Measurements from ENCODE around the gene DDX46. TPM values are rescaled to one million over a fixed set of nuclear protein-coding genes. Genes with fewer than 3 reads are reported as not detected.
"Not testable (repeated sequence)": the region's sequence is repeated elsewhere in the genome, so short reads cannot be mapped to it uniquely, and the experiment has no call there.

Gene DDX46, protein sequence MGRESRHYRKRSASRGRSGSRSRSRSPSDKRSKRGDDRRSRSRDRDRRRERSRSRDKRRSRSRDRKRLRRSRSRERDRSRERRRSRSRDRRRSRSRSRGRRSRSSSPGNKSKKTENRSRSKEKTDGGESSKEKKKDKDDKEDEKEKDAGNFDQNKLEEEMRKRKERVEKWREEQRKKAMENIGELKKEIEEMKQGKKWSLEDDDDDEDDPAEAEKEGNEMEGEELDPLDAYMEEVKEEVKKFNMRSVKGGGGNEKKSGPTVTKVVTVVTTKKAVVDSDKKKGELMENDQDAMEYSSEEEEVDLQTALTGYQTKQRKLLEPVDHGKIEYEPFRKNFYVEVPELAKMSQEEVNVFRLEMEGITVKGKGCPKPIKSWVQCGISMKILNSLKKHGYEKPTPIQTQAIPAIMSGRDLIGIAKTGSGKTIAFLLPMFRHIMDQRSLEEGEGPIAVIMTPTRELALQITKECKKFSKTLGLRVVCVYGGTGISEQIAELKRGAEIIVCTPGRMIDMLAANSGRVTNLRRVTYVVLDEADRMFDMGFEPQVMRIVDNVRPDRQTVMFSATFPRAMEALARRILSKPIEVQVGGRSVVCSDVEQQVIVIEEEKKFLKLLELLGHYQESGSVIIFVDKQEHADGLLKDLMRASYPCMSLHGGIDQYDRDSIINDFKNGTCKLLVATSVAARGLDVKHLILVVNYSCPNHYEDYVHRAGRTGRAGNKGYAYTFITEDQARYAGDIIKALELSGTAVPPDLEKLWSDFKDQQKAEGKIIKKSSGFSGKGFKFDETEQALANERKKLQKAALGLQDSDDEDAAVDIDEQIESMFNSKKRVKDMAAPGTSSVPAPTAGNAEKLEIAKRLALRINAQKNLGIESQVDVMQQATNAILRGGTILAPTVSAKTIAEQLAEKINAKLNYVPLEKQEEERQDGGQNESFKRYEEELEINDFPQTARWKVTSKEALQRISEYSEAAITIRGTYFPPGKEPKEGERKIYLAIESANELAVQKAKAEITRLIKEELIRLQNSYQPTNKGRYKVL
- polyA plus RNA-seq, result 10 to 100 TPM; 16.2 TPM

- peak within 1 kb of the TSS; percentile 62 to 78 for H3K27ac ChIP-seq (ENCODE audit: low read depth in 2 of 2, low read length in 1 of 2)
- H3K4me1 ChIP-seq (ENCODE audit: control insufficient read depth in 2 of 2, insufficient read depth in 2 of 2, low read length in 1 of 2), result no peaks in the 10 kb centered on the region
- H3K9me3 ChIP-seq (ENCODE audit: control insufficient read depth in 2 of 2, insufficient read depth in 1 of 2, low read depth in 1 of 2, low read length in 1 of 2), result no peaks in the 10 kb centered on the region
- H3K27me3 ChIP-seq (ENCODE audit: control insufficient read depth in 1 of 2, insufficient read depth in 2 of 2, low read length in 2 of 2), result no peaks in the 10 kb centered on the region
- H3K4me3 ChIP-seq (ENCODE audit: low read depth in 1 of 2, low read length in 2 of 2), result peak within 1 kb of the TSS; percentile 67 to 91
- H3K36me3 ChIP-seq (ENCODE audit: control insufficient read depth in 2 of 2, insufficient read depth in 2 of 2, low read length in 1 of 2), result no peaks in the 10 kb centered on the region
- WGBS, 2 donors, result 0% methylated on average over 66 to 73 of the region's 73 CpGs
Observed at GRCh38 chr5:134758504-134759341, at the start of gene DDX46. Gene DDX46, plus strand, starts transcription at chr5:134758779. Its CDS starts 160 bp downstream, at chr5:134758939.

DNA sequence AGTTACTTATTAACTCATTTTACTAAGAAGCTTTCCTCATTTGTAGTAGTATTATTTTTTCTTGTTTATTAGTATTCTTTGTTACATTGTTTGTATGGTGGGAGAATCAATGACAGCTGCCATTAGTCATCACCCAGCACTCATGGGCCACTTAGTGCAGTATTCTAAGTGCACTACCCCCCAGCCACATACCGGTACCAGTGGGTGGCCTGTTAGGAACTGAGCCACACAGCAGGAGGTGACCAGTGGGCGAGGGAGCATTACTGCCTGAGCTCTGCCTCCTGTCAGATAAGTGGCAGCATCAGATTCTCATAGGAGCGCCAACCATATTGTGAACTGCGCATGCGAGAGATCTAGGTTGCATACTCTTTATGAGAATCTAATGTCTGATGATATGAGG, 44.5 kb upstream of the DDX46 start:
- Histone ChIP-seq H3K4me3 (ENCODE audit: low read depth in 1 of 2, low read length in 2 of 2) (no peak overlapping the region), H3K27ac (ENCODE audit: low read depth in 2 of 2, low read length in 1 of 2) (no peak overlapping the region), H3K36me3 (ENCODE audit: control insufficient read depth in 2 of 2, insufficient read depth in 2 of 2, low read length in 1 of 2) (peaks cover 6 to 12% of the 10 kb centered on the region in 2 donors), H3K4me1 (ENCODE audit: control insufficient read depth in 2 of 2, insufficient read depth in 2 of 2, low read length in 1 of 2) (no peaks in the 10 kb centered on the region), H3K9me3 (ENCODE audit: control insufficient read depth in 2 of 2, insufficient read depth in 1 of 2, low read depth in 1 of 2, low read length in 1 of 2) (no peaks in the 10 kb centered on the region), H3K27me3 (ENCODE audit: control insufficient read depth in 1 of 2, insufficient read depth in 2 of 2, low read length in 2 of 2) (no peaks in the 10 kb centered on the region)
- WGBS, 2 donors, result 92 to 96% methylated on average over 5 of the region's 5 CpGs

DNA sequence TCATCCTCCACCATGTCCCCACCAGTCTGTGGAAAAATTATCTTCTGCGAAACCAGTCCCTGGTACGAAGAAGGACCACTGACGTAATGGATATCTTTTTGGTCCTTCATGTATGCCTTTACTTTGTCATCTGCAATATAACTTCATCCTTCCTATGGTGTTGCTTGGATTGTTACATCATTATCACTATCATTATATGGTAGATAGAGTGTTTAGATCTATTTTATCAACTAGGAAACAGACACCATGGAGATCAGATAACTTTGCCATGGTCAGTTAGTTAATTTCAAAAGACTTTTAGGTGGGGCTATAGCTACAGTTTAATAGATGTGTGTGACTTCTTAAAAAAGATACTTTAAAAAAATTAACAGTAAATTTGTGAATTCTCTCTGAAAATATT, 44.0 kb upstream of the DDX46 start:
- Histone ChIP-seq H3K27ac (ENCODE audit: low read depth in 2 of 2, low read length in 1 of 2) (no peak overlapping the region), H3K36me3 (ENCODE audit: control insufficient read depth in 2 of 2, insufficient read depth in 2 of 2, low read length in 1 of 2) (peaks cover 8 to 12% of the 10 kb centered on the region in 2 donors), H3K9me3 (ENCODE audit: control insufficient read depth in 2 of 2, insufficient read depth in 1 of 2, low read depth in 1 of 2, low read length in 1 of 2) (no peaks in the 10 kb centered on the region), H3K4me1 (ENCODE audit: control insufficient read depth in 2 of 2, insufficient read depth in 2 of 2, low read length in 1 of 2) (no peaks in the 10 kb centered on the region), H3K27me3 (ENCODE audit: control insufficient read depth in 1 of 2, insufficient read depth in 2 of 2, low read length in 2 of 2) (no peaks in the 10 kb centered on the region), H3K4me3 (ENCODE audit: low read depth in 1 of 2, low read length in 2 of 2) (no peak overlapping the region)
- WGBS, 2 donors, result 94 to 98% methylated on average over 3 of the region's 3 CpGs

DNA sequence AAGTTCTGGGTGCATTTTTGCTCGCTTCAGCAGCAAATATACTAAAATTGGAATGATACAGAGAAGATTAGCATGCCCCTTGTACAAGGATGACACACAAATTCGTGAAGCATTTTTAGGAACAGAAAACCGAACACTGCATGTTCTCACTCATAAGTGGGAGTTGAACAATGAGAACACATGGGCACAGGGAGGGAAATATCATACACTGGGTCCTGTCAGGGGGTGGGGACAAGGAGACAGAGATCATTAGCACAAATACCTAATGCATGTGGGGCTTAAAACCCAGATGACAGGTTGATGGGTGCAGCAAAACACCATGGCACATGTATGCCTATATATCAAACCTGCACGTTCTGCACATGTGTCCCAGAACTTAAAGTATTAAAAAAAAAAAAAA, 43.1 kb upstream of the DDX46 start:
- H3K4me3 ChIP-seq (ENCODE audit: low read depth in 1 of 2, low read length in 2 of 2); H3K27me3 ChIP-seq (ENCODE audit: control insufficient read depth in 1 of 2, insufficient read depth in 2 of 2, low read length in 2 of 2); H3K9me3 ChIP-seq (ENCODE audit: control insufficient read depth in 2 of 2, insufficient read depth in 1 of 2, low read depth in 1 of 2, low read length in 1 of 2); H3K4me1 ChIP-seq (ENCODE audit: control insufficient read depth in 2 of 2, insufficient read depth in 2 of 2, low read length in 1 of 2); H3K27ac ChIP-seq (ENCODE audit: low read depth in 2 of 2, low read length in 1 of 2); H3K36me3 ChIP-seq (ENCODE audit: control insufficient read depth in 2 of 2, insufficient read depth in 2 of 2, low read length in 1 of 2): not testable (repeated sequence)
- 94 to 96% methylated on average over 4 of the region's 4 CpGs for WGBS, 2 donors

DNA sequence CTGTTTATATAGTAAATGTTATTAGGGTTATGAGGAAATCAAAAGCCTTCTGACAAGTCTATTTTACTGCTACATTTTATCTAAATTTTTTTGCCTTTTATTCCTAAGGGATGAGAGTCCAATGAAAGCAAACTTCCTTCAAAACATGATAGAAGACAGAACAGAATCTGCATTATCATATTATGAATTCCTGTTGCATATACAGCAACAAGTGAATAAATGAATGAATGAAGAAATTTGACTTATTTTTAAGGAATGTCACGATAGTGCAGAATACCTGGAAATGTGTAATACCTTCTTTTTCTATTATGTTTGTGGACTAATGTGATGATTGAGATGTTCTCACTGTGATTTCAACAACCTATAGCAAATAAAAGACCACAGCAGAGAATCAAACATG, 33.7 kb upstream of the DDX46 start:
- H3K27ac ChIP-seq (ENCODE audit: low read depth in 2 of 2, low read length in 1 of 2), result no peak overlapping the region
- peaks cover 0 to 6% of the 10 kb centered on the region in 2 donors for H3K36me3 ChIP-seq (ENCODE audit: control insufficient read depth in 2 of 2, insufficient read depth in 2 of 2, low read length in 1 of 2)
- WGBS, 2 donors, result 95 to 98% methylated on average over 1 of the region's 1 CpG
- H3K4me3 ChIP-seq (ENCODE audit: low read depth in 1 of 2, low read length in 2 of 2), result no peak overlapping the region
- H3K27me3 ChIP-seq (ENCODE audit: control insufficient read depth in 1 of 2, insufficient read depth in 2 of 2, low read length in 2 of 2), result no peaks in the 10 kb centered on the region
- H3K9me3 ChIP-seq (ENCODE audit: control insufficient read depth in 2 of 2, insufficient read depth in 1 of 2, low read depth in 1 of 2, low read length in 1 of 2), result no peaks in the 10 kb centered on the region
- no peaks in the 10 kb centered on the region for H3K4me1 ChIP-seq (ENCODE audit: control insufficient read depth in 2 of 2, insufficient read depth in 2 of 2, low read length in 1 of 2)

DNA sequence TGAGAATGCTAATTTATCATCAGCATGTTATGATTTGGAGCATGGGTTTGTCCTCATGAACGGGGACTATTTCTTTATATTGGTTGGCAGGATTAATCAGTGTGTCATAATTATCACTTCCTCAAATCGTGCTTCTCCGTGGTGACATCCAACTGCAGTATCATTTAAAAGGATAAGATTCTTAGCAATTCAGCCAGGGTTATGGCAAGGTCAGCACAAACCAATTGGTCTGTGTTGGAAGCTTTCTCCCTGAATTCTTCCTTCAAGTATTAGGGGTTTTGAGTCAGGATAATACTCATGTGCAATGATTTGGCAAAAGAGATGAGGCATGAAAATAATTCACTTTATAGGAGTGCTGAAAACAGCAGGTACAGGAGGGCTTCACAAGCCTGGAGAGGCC, 25.8 kb upstream of the DDX46 start:
- H3K4me3 ChIP-seq (ENCODE audit: low read depth in 1 of 2, low read length in 2 of 2), result no peak overlapping the region
- H3K4me1 ChIP-seq (ENCODE audit: control insufficient read depth in 2 of 2, insufficient read depth in 2 of 2, low read length in 1 of 2), result no peaks in the 10 kb centered on the region
- H3K36me3 ChIP-seq (ENCODE audit: control insufficient read depth in 2 of 2, insufficient read depth in 2 of 2, low read length in 1 of 2), result no peaks in the 10 kb centered on the region
- no peaks in the 10 kb centered on the region for H3K9me3 ChIP-seq (ENCODE audit: control insufficient read depth in 2 of 2, insufficient read depth in 1 of 2, low read depth in 1 of 2, low read length in 1 of 2)
- no peak overlapping the region for H3K27ac ChIP-seq (ENCODE audit: low read depth in 2 of 2, low read length in 1 of 2)
- no peaks in the 10 kb centered on the region for H3K27me3 ChIP-seq (ENCODE audit: control insufficient read depth in 1 of 2, insufficient read depth in 2 of 2, low read length in 2 of 2)
- 58 to 79% methylated on average over 3 of the region's 3 CpGs for WGBS, 2 donors

GRCh38 chr5:134735243-134735642, 23.3 kb upstream of the DDX46 start:
- no peak overlapping the region for H3K27ac ChIP-seq (ENCODE audit: low read depth in 2 of 2, low read length in 1 of 2)
- no peak overlapping the region for H3K4me3 ChIP-seq (ENCODE audit: low read depth in 1 of 2, low read length in 2 of 2)
- 77 to 82% methylated on average over 4 of the region's 4 CpGs for WGBS, 2 donors
- no peaks in the 10 kb centered on the region for H3K9me3 ChIP-seq (ENCODE audit: control insufficient read depth in 2 of 2, insufficient read depth in 1 of 2, low read depth in 1 of 2, low read length in 1 of 2)
- H3K4me1 ChIP-seq (ENCODE audit: control insufficient read depth in 2 of 2, insufficient read depth in 2 of 2, low read length in 1 of 2), result no peaks in the 10 kb centered on the region
- H3K27me3 ChIP-seq (ENCODE audit: control insufficient read depth in 1 of 2, insufficient read depth in 2 of 2, low read length in 2 of 2), result no peaks in the 10 kb centered on the region
- no peaks in the 10 kb centered on the region for H3K36me3 ChIP-seq (ENCODE audit: control insufficient read depth in 2 of 2, insufficient read depth in 2 of 2, low read length in 1 of 2)

- 39 to 52% methylated on average over 2 of the region's 2 CpGs for WGBS, 2 donors
- H3K27me3 ChIP-seq (ENCODE audit: control insufficient read depth in 1 of 2, insufficient read depth in 2 of 2, low read length in 2 of 2), result no peaks in the 10 kb centered on the region
- H3K9me3 ChIP-seq (ENCODE audit: control insufficient read depth in 2 of 2, insufficient read depth in 1 of 2, low read depth in 1 of 2, low read length in 1 of 2), result no peaks in the 10 kb centered on the region
- H3K4me1 ChIP-seq (ENCODE audit: control insufficient read depth in 2 of 2, insufficient read depth in 2 of 2, low read length in 1 of 2), result no peaks in the 10 kb centered on the region
- H3K4me3 ChIP-seq (ENCODE audit: low read depth in 1 of 2, low read length in 2 of 2), result no peak overlapping the region
- peaks cover 0 to 3% of the 10 kb centered on the region in 2 donors for H3K36me3 ChIP-seq (ENCODE audit: control insufficient read depth in 2 of 2, insufficient read depth in 2 of 2, low read length in 1 of 2)
- no peak overlapping the region for H3K27ac ChIP-seq (ENCODE audit: low read depth in 2 of 2, low read length in 1 of 2)
Observed at GRCh38 chr5:134736173-134736812, 22.3 kb upstream of the DDX46 start.
